Caco-2 (cell line): Measurements from ENCODE around the gene APC. TPM values are rescaled to one million over a fixed set of nuclear protein-coding genes. Genes with fewer than 3 reads are reported as not detected.

Source experiments
- BruUV-seq: library from RNA; stranded (reverse); fragments of 400-500 nt; replicated peaks from 2 replicates; lab custom pipeline; 2021; lab: Mats Ljungman, UMichigan
- CTCF ChIA-PET: fragments of 300-600 bp; sonication (Branson Sonifier 250); formaldehyde crosslinking; loops from one replicate; lab custom pipeline; 2022; ENCODE audit warnings: antibody characterized with exemption; lab: Charles Lee
- POLR2A ChIA-PET: fragments of 300-600 bp; sonication (Branson Sonifier 250); formaldehyde crosslinking; loops from one replicate; lab custom pipeline; 2022; ENCODE audit warnings: antibody characterized with exemption; lab: Charles Lee
- DNase-seq, 2 experiments: peaks; one replicate each; pipeline versions ENCODE4 v3.0.0 to v3.0.0-alpha.2; 2020 to 2022
- H3K27me3 ChIP-seq: replicated peaks from 2 replicates; pipeline ENCODE4 v1.6.0; 2011; ENCODE audit warnings: low read length; ENCODE audit not compliant: control insufficient read depth, insufficient read depth
- H3K36me3 ChIP-seq: 2 replicates; pipeline ENCODE4 v1.5.1; 2011; ENCODE audit warnings: low read length; ENCODE audit not compliant: control insufficient read depth, insufficient read depth
- H3K4me1 ChIP-seq: fragments of 250-450 bp; sonication (Bioruptor Pico); 2 replicates; pipeline ENCODE4 v1.5.1; 2020; ENCODE audit warnings: mild to moderate bottlenecking
- H3K4me3 ChIP-seq: 2 replicates; pipeline ENCODE4 v1.5.1; 2011; ENCODE audit warnings: low read depth, mild to moderate bottlenecking, control low read depth, low read length
- H3K9me3 ChIP-seq: fragments of 250-450 bp; sonication (Bioruptor Pico); 2 replicates; pipeline ENCODE4 v1.5.1; 2020; ENCODE audit warnings: mild to moderate bottlenecking, moderate library complexity
- H3K27ac Mint-ChIP-seq: one replicate; pipeline ENCODE4 v1.8.0; 2022; ENCODE audit warnings: mixed read lengths; ENCODE audit not compliant: unreplicated experiment
- H3K27me3 Mint-ChIP-seq: one replicate; pipeline ENCODE4 v1.8.0; 2022; ENCODE audit warnings: mixed read lengths; ENCODE audit not compliant: insufficient read depth, unreplicated experiment
- H3K36me3 Mint-ChIP-seq: one replicate; pipeline ENCODE4 v1.8.0; 2022; ENCODE audit warnings: mild to moderate bottlenecking, mixed read lengths; ENCODE audit not compliant: insufficient read depth, unreplicated experiment
- H3K4me1 Mint-ChIP-seq: one replicate; pipeline ENCODE4 v1.8.0; 2022; ENCODE audit warnings: low read depth, mixed read lengths; ENCODE audit not compliant: unreplicated experiment
- H3K4me3 Mint-ChIP-seq: one replicate; pipeline ENCODE4 v1.8.0; 2022; ENCODE audit warnings: mild to moderate bottlenecking, moderate library complexity, mixed read lengths; ENCODE audit not compliant: unreplicated experiment
- H3K9me3 Mint-ChIP-seq: one replicate; pipeline ENCODE4 v1.8.0; 2022; ENCODE audit warnings: mixed read lengths; ENCODE audit not compliant: unreplicated experiment
- CTCF ChIP-seq, 2 experiments: fragments of 200-600 bp in 1 of 2; IDR thresholded peaks; 1 replicate in 1 of 2; 2 replicates in 1 of 2; pipeline versions ENCODE4 v1.5.1 to v1.8.0; 2011 to 2022; ENCODE audit warnings: antibody characterized with exemption in 1 of 2, control low read depth in 1 of 2, inconsistent platforms in 1 of 2, low read depth in 1 of 2, low read length in 1 of 2, mild to moderate bottlenecking in 1 of 2, moderate library complexity in 1 of 2; ENCODE audit not compliant: insufficient read depth in 1 of 2, severe bottlenecking in 1 of 2, unreplicated experiment in 1 of 2
- intact Hi-C: fragments of 100-400 bp; cut with micrococcal nuclease; formaldehyde crosslinking; loops from one replicate; pipeline ENCODE4 v1.10.0; 2022; ENCODE audit not compliant: unreplicated experiment
- total RNA-seq: library from RNA; stranded (reverse); gene quantifications from 2 replicates; pipeline ENCODE4 v1.2.3, GENCODE V29; 2022

Gene APC
- total RNA-seq, 1 experiment from 2014 or later = 28.6 TPM

- no peaks in the 10 kb centered on the region for H3K4me1 Mint-ChIP-seq
- ChIA-PET POLR2A (no interaction called here), CTCF (no interaction called here)
- H3K36me3 Mint-ChIP-seq = no peaks in the 10 kb centered on the region
- no peaks in the 10 kb centered on the region for H3K4me1 ChIP-seq
- no peak overlapping the region for H3K4me3 ChIP-seq
- no peak overlapping the region for H3K27ac Mint-ChIP-seq
- no peak for DNase-seq
- H3K36me3 ChIP-seq = no peaks in the 10 kb centered on the region
- intact Hi-C loops = no loop called here
- no peaks in the 10 kb centered on the region for H3K27me3 Mint-ChIP-seq
- BruUV-seq = no TSS peak
- H3K9me3 ChIP-seq = no peaks in the 10 kb centered on the region
- no peak for TF ChIP-seq CTCF (IDR thresholded peaks at IDR 0.05; ENCODE audit: insufficient read depth in 1 of 2, low read depth in 1 of 2, low read length in 1 of 2, severe bottlenecking in 1 of 2, unreplicated experiment in 1 of 2)
- no peak overlapping the region for H3K4me3 Mint-ChIP-seq
- H3K27me3 ChIP-seq = no peaks in the 10 kb centered on the region
- H3K9me3 Mint-ChIP-seq = no peaks in the 10 kb centered on the region
These were observed 5.9 kb downstream of the APC start for GRCh38 chr5:112743631-112744030.

- POLR2A ChIA-PET = no interaction called here
- Histone ChIP-seq H3K36me3 (no peaks in the 10 kb centered on the region; the same call in 1 of the 2 replicates), H3K9me3 (no peaks in the 10 kb centered on the region), H3K4me1 (0 out of 2 replicates have a peak, but pooled peaks cover 4% of the 10 kb centered on the region), H3K4me3 (no peak overlapping the region), H3K27me3 (no peaks in the 10 kb centered on the region)
- no TSS peak for BruUV-seq
- Mint-ChIP-seq H3K9me3 (no peaks in the 10 kb centered on the region), H3K36me3 (no peaks in the 10 kb centered on the region), H3K4me1 (peaks cover 6% of the 10 kb centered on the region), H3K27me3 (no peaks in the 10 kb centered on the region), H3K4me3 (no peak overlapping the region), H3K27ac (no peak overlapping the region)
- CTCF ChIA-PET = no interaction called here
- DNase-seq = no peak
- intact Hi-C loops = no loop called here
- TF ChIP-seq CTCF (IDR thresholded peaks at IDR 0.05; ENCODE audit: insufficient read depth in 1 of 2, low read depth in 1 of 2, low read length in 1 of 2, severe bottlenecking in 1 of 2, unreplicated experiment in 1 of 2) = no peak
These were observed 14.7 kb downstream of the APC start for GRCh38 chr5:112752335-112752734.

GRCh38 chr5:112755703-112756102 lies 18.0 kb downstream of the APC start:
- Histone ChIP-seq H3K4me1 (no peaks in the 10 kb centered on the region), H3K4me3 (no peak overlapping the region), H3K27me3 (no peaks in the 10 kb centered on the region), H3K36me3 (no peaks in the 10 kb centered on the region; the same call in 1 of the 2 replicates), H3K9me3 (no peaks in the 10 kb centered on the region)
- Mint-ChIP-seq H3K27me3 (no peaks in the 10 kb centered on the region), H3K27ac (no peak overlapping the region), H3K4me1 (no peaks in the 10 kb centered on the region), H3K36me3 (peaks cover 6% of the 10 kb centered on the region), H3K4me3 (no peak overlapping the region), H3K9me3 (no peaks in the 10 kb centered on the region)
- TSS peak; percentile 9 for BruUV-seq
- CTCF ChIA-PET = interaction anchor here (1.0 kb wide), 1 partner anchor 64 kb away, joined by 3 read pairs; no protein-coding TSS in a partner anchor
- TF ChIP-seq CTCF (IDR thresholded peaks at IDR 0.05; ENCODE audit: insufficient read depth in 1 of 2, low read depth in 1 of 2, low read length in 1 of 2, severe bottlenecking in 1 of 2, unreplicated experiment in 1 of 2) = no peak
- DNase-seq = no peak
- intact Hi-C loops = loop anchor here (5.0 kb wide), 1 partner anchor 148 kb away; no protein-coding TSS in a partner anchor
- POLR2A ChIA-PET = interaction anchor here (0.6 kb wide), 1 partner anchor 595 kb away, joined by 7 read pairs; no protein-coding TSS in a partner anchor
